SK-N-SH treated with all-trans-retinoic acid at 6 μM for 48 hours (cell line): Measurements from ENCODE around the gene TMEM18.

ENCODE experiments used
- ARNTL ChIP-seq: fragments of 450-650 bp; formaldehyde crosslinking; IDR thresholded peaks from 2 replicates; pipeline ENCODE4 v1.5.0; 2020; ENCODE audit warnings: low read depth, mild to moderate bottlenecking, moderate library complexity, borderline replicate concordance
- BACH2 ChIP-seq: fragments of 250-450 bp; sonication (Bioruptor Pico); IDR thresholded peaks from 2 replicates; pipeline ENCODE4 v1.9.0; 2021; ENCODE audit warnings: mild to moderate bottlenecking, borderline replicate concordance
- CSDC2 ChIP-seq: fragments of 250-450 bp; sonication (Bioruptor Pico); IDR thresholded peaks from 2 replicates; pipeline ENCODE4 v1.5.0; 2020; ENCODE audit warnings: mild to moderate bottlenecking, moderate library complexity
- CSRNP3 ChIP-seq: fragments of 250-450 bp; sonication (Bioruptor Pico); IDR thresholded peaks from 2 replicates; pipeline ENCODE4 v1.5.1; 2021; ENCODE audit warnings: mild to moderate bottlenecking, moderate library complexity
- ISL1 ChIP-seq: fragments of 250-450 bp; sonication (Bioruptor Pico); IDR thresholded peaks from 2 replicates; pipeline ENCODE4 v2.1.2; 2022; ENCODE audit warnings: mild to moderate bottlenecking, moderate library complexity
- OSR1 ChIP-seq: fragments of 250-450 bp; sonication (Bioruptor Pico); IDR thresholded peaks from 2 replicates; pipeline ENCODE4 v1.8.0; 2022; ENCODE audit warnings: moderate library complexity, mild to moderate bottlenecking, inconsistent platforms
- RARB ChIP-seq: fragments of 250-450 bp; sonication (Bioruptor Pico); IDR thresholded peaks from 2 replicates; pipeline ENCODE4 v1.8.0; 2021; ENCODE audit warnings: mild to moderate bottlenecking, moderate library complexity
- ZFP3 ChIP-seq: fragments of 250-450 bp; sonication (Bioruptor Pico); IDR thresholded peaks from 2 replicates; pipeline ENCODE4 v1.5.0; 2020; ENCODE audit warnings: mild to moderate bottlenecking, moderate library complexity
- ZFP30 ChIP-seq: fragments of 450-650 bp; formaldehyde crosslinking; IDR thresholded peaks from 2 replicates; pipeline ENCODE4 v1.5.0; 2022; ENCODE audit warnings: mild to moderate bottlenecking, moderate library complexity
- ZNF565 ChIP-seq: fragments of 450-650 bp; formaldehyde crosslinking; conservative IDR thresholded peaks from 2 replicates; pipeline ENCODE4 v1.5.0; 2020; ENCODE audit warnings: low read depth, mild to moderate bottlenecking, moderate library complexity
- ZNF8 ChIP-seq: fragments of 450-650 bp; formaldehyde crosslinking; IDR thresholded peaks from 2 replicates; pipeline ENCODE4 v1.5.0; 2020; ENCODE audit warnings: mild to moderate bottlenecking, moderate library complexity
- TF ChIP-seq, protein P1 (sequence below): fragments of 250-450 bp; sonication (Bioruptor Pico); IDR thresholded peaks from 2 replicates; pipeline ENCODE4 v1.8.0; 2021; ENCODE audit warnings: low read depth, mild to moderate bottlenecking, moderate library complexity, borderline replicate concordance
- TF ChIP-seq, protein P2 (sequence below): fragments of 250-450 bp; sonication (Bioruptor Pico); IDR thresholded peaks from 2 replicates; pipeline ENCODE4 v1.8.0; 2020; ENCODE audit warnings: mild to moderate bottlenecking, moderate library complexity, borderline replicate concordance

- TF ChIP-seq, protein P1, sequence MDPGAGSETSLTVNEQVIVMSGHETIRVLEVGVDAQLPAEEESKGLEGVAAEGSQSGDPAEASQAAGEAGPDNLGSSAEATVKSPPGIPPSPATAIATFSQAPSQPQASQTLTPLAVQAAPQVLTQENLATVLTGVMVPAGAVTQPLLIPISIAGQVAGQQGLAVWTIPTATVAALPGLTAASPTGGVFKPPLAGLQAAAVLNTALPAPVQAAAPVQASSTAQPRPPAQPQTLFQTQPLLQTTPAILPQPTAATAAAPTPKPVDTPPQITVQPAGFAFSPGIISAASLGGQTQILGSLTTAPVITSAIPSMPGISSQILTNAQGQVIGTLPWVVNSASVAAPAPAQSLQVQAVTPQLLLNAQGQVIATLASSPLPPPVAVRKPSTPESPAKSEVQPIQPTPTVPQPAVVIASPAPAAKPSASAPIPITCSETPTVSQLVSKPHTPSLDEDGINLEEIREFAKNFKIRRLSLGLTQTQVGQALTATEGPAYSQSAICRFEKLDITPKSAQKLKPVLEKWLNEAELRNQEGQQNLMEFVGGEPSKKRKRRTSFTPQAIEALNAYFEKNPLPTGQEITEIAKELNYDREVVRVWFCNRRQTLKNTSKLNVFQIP (CRISPR knock-in tag): no peak
- no peak for TF ChIP-seq ISL1 (CRISPR knock-in tag)
- TF ChIP-seq, protein P2, sequence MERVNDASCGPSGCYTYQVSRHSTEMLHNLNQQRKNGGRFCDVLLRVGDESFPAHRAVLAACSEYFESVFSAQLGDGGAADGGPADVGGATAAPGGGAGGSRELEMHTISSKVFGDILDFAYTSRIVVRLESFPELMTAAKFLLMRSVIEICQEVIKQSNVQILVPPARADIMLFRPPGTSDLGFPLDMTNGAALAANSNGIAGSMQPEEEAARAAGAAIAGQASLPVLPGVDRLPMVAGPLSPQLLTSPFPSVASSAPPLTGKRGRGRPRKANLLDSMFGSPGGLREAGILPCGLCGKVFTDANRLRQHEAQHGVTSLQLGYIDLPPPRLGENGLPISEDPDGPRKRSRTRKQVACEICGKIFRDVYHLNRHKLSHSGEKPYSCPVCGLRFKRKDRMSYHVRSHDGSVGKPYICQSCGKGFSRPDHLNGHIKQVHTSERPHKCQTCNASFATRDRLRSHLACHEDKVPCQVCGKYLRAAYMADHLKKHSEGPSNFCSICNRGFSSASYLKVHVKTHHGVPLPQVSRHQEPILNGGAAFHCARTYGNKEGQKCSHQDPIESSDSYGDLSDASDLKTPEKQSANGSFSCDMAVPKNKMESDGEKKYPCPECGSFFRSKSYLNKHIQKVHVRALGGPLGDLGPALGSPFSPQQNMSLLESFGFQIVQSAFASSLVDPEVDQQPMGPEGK (CRISPR knock-in tag): no peak
- TF ChIP-seq RARB (CRISPR knock-in tag): no peak
- no peak for TF ChIP-seq BACH2
- no peak for TF ChIP-seq ZFP3
- TF ChIP-seq OSR1: no peak
- no peak for TF ChIP-seq ZNF8 (CRISPR knock-in tag)
- no peak for TF ChIP-seq ZNF565 (CRISPR knock-in tag)
- no peak for TF ChIP-seq ZFP30 (CRISPR knock-in tag)
- no peak for TF ChIP-seq ARNTL (CRISPR knock-in tag)
- TF ChIP-seq CSDC2 (CRISPR knock-in tag): no peak
- no peak for TF ChIP-seq CSRNP3 (CRISPR knock-in tag)
Observed at GRCh38 chr2:636641-637405, 40.4 kb downstream of the TMEM18 start.
